ENCODE measurements around the gene TMEM9B. TPM values are rescaled to one million over a fixed set of nuclear protein-coding genes. Genes with fewer than 3 reads are reported as not detected.

The TMEM9B gene
- total RNA-seq, 6 experiments from 2014 or later: 15.5 to 33.6 (median 19.8) TPM

GRCh38 chr11:8961401-8961800, 2.8 kb downstream of the TMEM9B start:
- WGBS (ENCODE audit: insufficient coverage, low coverage, low lambda C conversion rate, missing lambda C conversion rate): 34% methylated on average over 2 of the region's 2 CpGs
- intact Hi-C loops (cut with DNase I): loop anchor here in 1 of 2 donors (5.0 kb wide), 1 partner anchor 279 kb away; the partner anchor contains the start of genes RPL27A and TRIM66
- no peak for ATAC-seq

DNA sequence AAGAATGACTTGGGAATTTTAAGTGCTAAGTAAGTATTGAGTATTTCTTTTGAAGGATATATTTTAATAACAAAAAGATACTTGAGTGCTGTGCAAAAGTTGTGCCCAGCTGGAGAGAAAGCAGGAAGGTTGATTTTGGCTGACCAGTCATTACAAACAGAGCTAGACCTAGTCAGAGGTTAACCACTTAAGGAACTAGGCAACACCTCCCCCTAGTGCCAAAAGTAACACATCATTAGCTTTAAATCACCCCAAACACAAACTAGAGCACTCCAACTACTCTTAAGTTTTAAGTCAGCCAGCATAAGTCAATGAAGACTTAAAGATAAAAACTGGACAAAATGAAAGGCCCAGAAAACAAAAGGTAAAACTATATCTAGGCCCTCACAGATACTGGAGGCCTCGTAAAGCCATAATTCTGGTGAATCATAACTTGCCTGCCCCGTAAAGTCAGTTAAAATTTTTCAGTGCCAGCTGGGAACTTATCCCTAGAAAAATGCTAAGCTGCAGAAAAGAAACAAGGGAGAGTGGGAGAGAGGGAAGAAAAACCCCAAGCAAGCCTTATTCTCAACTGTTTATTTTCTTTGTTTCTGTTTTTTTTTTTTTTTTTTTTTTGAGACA, 4.6 kb downstream of the TMEM9B start:
- ATAC-seq (peak; percentile 36 to 55 (median 45)), DNase-seq (no peak)
- Histone ChIP-seq H3K4me3 (no peak overlapping the region), H3K27me3 (no peaks in the 10 kb centered on the region), H3K27ac (peak overlapping the region in 1 of 3 donors; percentile 45), H3K36me3 (peaks cover 0 to 20% (median 6%) of the 10 kb centered on the region in 4 donors), H3K4me1 (peaks cover 0 to 20% (median 9%) of the 10 kb centered on the region in 4 donors), H3K9me3 (no peaks in the 10 kb centered on the region)
- WGBS (ENCODE audit: insufficient coverage, low coverage, low lambda C conversion rate, missing lambda C conversion rate): 41% methylated on average over 2 of the region's 2 CpGs
- no peak for TF ChIP-seq POLR2A (IDR thresholded peaks at IDR 0.05)
- TF ChIP-seq, protein P1, sequence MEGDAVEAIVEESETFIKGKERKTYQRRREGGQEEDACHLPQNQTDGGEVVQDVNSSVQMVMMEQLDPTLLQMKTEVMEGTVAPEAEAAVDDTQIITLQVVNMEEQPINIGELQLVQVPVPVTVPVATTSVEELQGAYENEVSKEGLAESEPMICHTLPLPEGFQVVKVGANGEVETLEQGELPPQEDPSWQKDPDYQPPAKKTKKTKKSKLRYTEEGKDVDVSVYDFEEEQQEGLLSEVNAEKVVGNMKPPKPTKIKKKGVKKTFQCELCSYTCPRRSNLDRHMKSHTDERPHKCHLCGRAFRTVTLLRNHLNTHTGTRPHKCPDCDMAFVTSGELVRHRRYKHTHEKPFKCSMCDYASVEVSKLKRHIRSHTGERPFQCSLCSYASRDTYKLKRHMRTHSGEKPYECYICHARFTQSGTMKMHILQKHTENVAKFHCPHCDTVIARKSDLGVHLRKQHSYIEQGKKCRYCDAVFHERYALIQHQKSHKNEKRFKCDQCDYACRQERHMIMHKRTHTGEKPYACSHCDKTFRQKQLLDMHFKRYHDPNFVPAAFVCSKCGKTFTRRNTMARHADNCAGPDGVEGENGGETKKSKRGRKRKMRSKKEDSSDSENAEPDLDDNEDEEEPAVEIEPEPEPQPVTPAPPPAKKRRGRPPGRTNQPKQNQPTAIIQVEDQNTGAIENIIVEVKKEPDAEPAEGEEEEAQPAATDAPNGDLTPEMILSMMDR (IDR thresholded peaks at IDR 0.05): peak; percentile 56 to 65 (median 60)
- intact Hi-C loops (cut with DNase I): loop anchor here in 1 of 2 donors (5.0 kb wide), 1 partner anchor 277 kb away; the partner anchor contains the start of genes RPL27A and TRIM66

More at GRCh38 chr11:8961401-8961800, 2.8 kb downstream of the TMEM9B start:
- TF ChIP-seq, protein P1 (IDR thresholded peaks at IDR 0.05): no peak
- TF ChIP-seq POLR2A (IDR thresholded peaks at IDR 0.05): no peak
- Histone ChIP-seq H3K4me3 (no peak overlapping the region), H3K27me3 (no peaks in the 10 kb centered on the region), H3K27ac (no peak overlapping the region), H3K9me3 (no peaks in the 10 kb centered on the region), H3K36me3 (peaks cover 0 to 6% (median 0%) of the 10 kb centered on the region in 4 donors), H3K4me1 (peaks cover 0 to 28% (median 13%) of the 10 kb centered on the region in 4 donors)
- DNase-seq: no peak

DNA sequence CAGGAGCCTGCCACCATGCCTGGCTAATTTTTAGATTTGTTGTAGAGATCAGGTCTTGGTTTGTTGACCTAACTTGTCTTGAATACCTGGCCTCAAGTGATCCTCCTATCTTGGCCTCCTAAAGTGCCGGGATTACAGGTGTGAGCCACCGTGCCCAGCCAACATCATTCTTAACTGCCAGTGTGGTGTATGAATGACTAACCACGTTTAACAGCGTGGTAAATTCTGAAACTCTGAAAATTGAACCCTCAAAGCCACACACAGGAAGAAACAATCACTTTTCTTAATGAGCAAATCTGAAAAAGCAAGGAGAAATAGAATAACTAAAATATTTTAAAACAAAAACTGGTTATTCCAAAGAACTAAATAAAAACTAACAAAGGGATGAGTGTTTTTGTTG, 7.4 kb downstream of the TMEM9B start:
- Histone ChIP-seq H3K4me1 (peaks cover 0 to 12% (median 3%) of the 10 kb centered on the region in 4 donors), H3K9me3 (no peaks in the 10 kb centered on the region), H3K27me3 (no peaks in the 10 kb centered on the region), H3K4me3 (no peak overlapping the region), H3K27ac (no peak overlapping the region), H3K36me3 (peaks cover 0 to 43% (median 13%) of the 10 kb centered on the region in 4 donors)
- intact Hi-C loops (cut with DNase I): no loop called here
- DNase-seq: no peak
- WGBS (ENCODE audit: insufficient coverage, low coverage, low lambda C conversion rate, missing lambda C conversion rate): 89% methylated on average over 4 of the region's 4 CpGs
- ATAC-seq: no peak
- TF ChIP-seq, protein P1 (IDR thresholded peaks at IDR 0.05): no peak
- TF ChIP-seq POLR2A (IDR thresholded peaks at IDR 0.05): no peak

DNA sequence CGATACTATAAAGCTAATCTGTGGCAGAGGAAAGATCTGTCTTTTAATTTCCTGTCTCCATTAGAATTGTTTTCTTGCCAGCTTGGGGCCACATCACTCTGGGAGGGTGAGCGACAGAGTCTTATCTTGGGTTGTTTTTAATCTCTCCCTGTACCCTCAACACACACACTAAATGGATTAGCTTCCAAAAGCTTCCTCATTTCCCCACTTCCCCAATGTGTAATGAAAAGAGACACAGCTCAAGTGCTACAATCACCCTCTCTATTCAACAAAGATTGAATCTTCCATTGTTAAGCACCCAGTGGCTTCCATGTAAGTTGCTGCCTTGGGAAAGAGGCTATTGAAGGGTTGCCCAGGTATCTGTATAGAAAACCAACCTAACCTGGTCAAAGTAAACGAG, 15.4 kb downstream of the TMEM9B start:
- peaks cover 0 to 47% (median 18%) of the 10 kb centered on the region in 4 donors for H3K36me3 ChIP-seq
- no peak overlapping the region for H3K27ac ChIP-seq
- intact Hi-C loops (cut with DNase I): no loop called here
- no peaks in the 10 kb centered on the region for H3K4me1 ChIP-seq
- no peak for TF ChIP-seq POLR2A (IDR thresholded peaks at IDR 0.05)
- TF ChIP-seq, protein P1 (IDR thresholded peaks at IDR 0.05): no peak
- 52% methylated on average over 3 of the region's 3 CpGs for WGBS (ENCODE audit: insufficient coverage, low coverage, low lambda C conversion rate, missing lambda C conversion rate)
- no peak for ATAC-seq
- H3K27me3 ChIP-seq: no peaks in the 10 kb centered on the region
- H3K4me3 ChIP-seq: no peak overlapping the region
- no peaks in the 10 kb centered on the region for H3K9me3 ChIP-seq
- no peak for DNase-seq

Measured in right lobe of liver (tissue), 6 donors.